IMR-90 (cell line): Measurements from ENCODE around the gene TMC3. TPM values are rescaled to one million over a fixed set of nuclear protein-coding genes. Genes with fewer than 3 reads are reported as not detected.

Source experiments
- ATAC-seq: fragments of 200-7000 bp; cut with Tn5 transposase; 2 replicates; pipeline ENCODE4 v1.9.1; 2020; ENCODE audit warnings: low read depth, mild to moderate bottlenecking, moderate library complexity
- BruUV-seq: library from RNA; stranded (reverse); fragments of 400-500 nt; replicated peaks from 2 replicates; lab custom pipeline; 2021; lab: Mats Ljungman, UMichigan
- CTCF ChIA-PET: fragments of 300-600 bp; formaldehyde crosslinking; extraction: SDS; loops from one replicate; lab custom pipeline; 2021; ENCODE audit warnings: antibody characterized with exemption; lab: Yijun Ruan, JAX
- POLR2A ChIA-PET: fragments of 300-600 bp; sonication (Branson Sonifier 250); formaldehyde crosslinking; loops from one replicate; lab custom pipeline; 2022; ENCODE audit warnings: antibody characterized with exemption; ENCODE audit not compliant: unreplicated experiment; lab: Charles Lee
- DNase-seq: peaks from one replicate; pipeline ENCODE4 v3.0.0; 2013
- H2AFZ ChIP-seq: replicated peaks from 2 replicates; pipeline ENCODE3; 2013; ENCODE audit warnings: low read length, mild to moderate bottlenecking; ENCODE audit not compliant: poor library complexity
- H2AK5ac ChIP-seq: 2 replicates; pipeline ENCODE4 v1.6.1; 2013; ENCODE audit warnings: low read depth, low read length, inconsistent platforms
- H2AK9ac ChIP-seq: replicated peaks from 2 replicates; pipeline ENCODE3; 2013; ENCODE audit warnings: mild to moderate bottlenecking, low read depth, low read length, moderate library complexity; ENCODE audit not compliant: poor library complexity
- H2BK120ac ChIP-seq: 2 replicates; pipeline ENCODE4 v1.6.1; 2013; ENCODE audit warnings: low read depth, low read length, inconsistent platforms
- H2BK15ac ChIP-seq: 3 replicates; pipeline ENCODE4 v1.6.1; 2013; ENCODE audit warnings: low read depth, low read length, inconsistent platforms
- H2BK20ac ChIP-seq: 2 replicates; pipeline ENCODE4 v1.6.1; 2013; ENCODE audit warnings: low read depth, mild to moderate bottlenecking, inconsistent platforms, low read length, moderate library complexity
- H2BK5ac ChIP-seq: 2 replicates; pipeline ENCODE4 v1.6.1; 2013; ENCODE audit warnings: mild to moderate bottlenecking, low read depth, low read length, inconsistent platforms; ENCODE audit not compliant: poor library complexity, severe bottlenecking
- H3K14ac ChIP-seq: replicated peaks from 2 replicates; pipeline ENCODE4 v1.6.1; 2013; ENCODE audit warnings: low read depth, low read length, inconsistent platforms
- H3K18ac ChIP-seq: 2 replicates; pipeline ENCODE4 v1.6.1; 2013; ENCODE audit warnings: low read depth, low read length, control low read depth
- H3K23ac ChIP-seq: 2 replicates; pipeline ENCODE4 v1.6.1; 2013; ENCODE audit warnings: low read depth, low read length, inconsistent platforms
- H3K27ac ChIP-seq: 2 replicates; pipeline ENCODE4 v1.5.1; 2013; ENCODE audit warnings: mild to moderate bottlenecking, control low read depth, low read length; ENCODE audit not compliant: insufficient read depth
- H3K27me3 ChIP-seq: 2 replicates; pipeline ENCODE4 v1.6.1; 2013; ENCODE audit warnings: low read length; ENCODE audit not compliant: control insufficient read depth, insufficient read depth
- H3K36me3 ChIP-seq: 2 replicates; pipeline ENCODE4 v1.6.1; 2013; ENCODE audit warnings: low read length, mixed read lengths; ENCODE audit not compliant: control insufficient read depth, insufficient read depth
- H3K4ac ChIP-seq: 2 replicates; pipeline ENCODE4 v1.6.1; 2013; ENCODE audit warnings: low read depth, low read length, inconsistent platforms
- H3K4me1 ChIP-seq: 2 replicates; pipeline ENCODE4 v1.6.1; 2013; ENCODE audit warnings: low read length, mixed read lengths; ENCODE audit not compliant: control insufficient read depth, insufficient read depth
- H3K4me2 ChIP-seq: 2 replicates; pipeline ENCODE4 v1.6.1; 2013; ENCODE audit warnings: low read depth, mild to moderate bottlenecking, control low read depth, low read length, moderate library complexity
- H3K4me3 ChIP-seq: 2 replicates; pipeline ENCODE4 v1.5.1; 2013; ENCODE audit warnings: low read depth, mild to moderate bottlenecking, control low read depth, low read length, moderate library complexity; ENCODE audit not compliant: insufficient read depth
- H3K56ac ChIP-seq: 2 replicates; pipeline ENCODE4 v1.6.1; 2013; ENCODE audit warnings: low read length, inconsistent platforms; ENCODE audit not compliant: insufficient read depth; ENCODE audit errors: extremely low read depth
- H3K79me1 ChIP-seq, 2 experiments: 2 replicates each; pipeline ENCODE4 v1.6.1; 2013; ENCODE audit warnings: low read length in 2 of 2, inconsistent platforms in 1 of 2, low read depth in 1 of 2
- H3K9ac ChIP-seq: 2 replicates; pipeline ENCODE4 v1.6.1; 2013; ENCODE audit warnings: low read depth, low read length, control low read depth
- H3K9me1 ChIP-seq: 2 replicates; pipeline ENCODE4 v1.6.1; 2013; ENCODE audit warnings: low read length, inconsistent platforms; ENCODE audit not compliant: insufficient read depth
- H3K9me3 ChIP-seq: 2 replicates; pipeline ENCODE4 v1.6.1; 2013; ENCODE audit warnings: low read length; ENCODE audit not compliant: control insufficient read depth, insufficient read depth
- H4K20me1 ChIP-seq: 2 replicates; pipeline ENCODE4 v1.6.1; 2013; ENCODE audit warnings: low read length, inconsistent platforms; ENCODE audit not compliant: insufficient read depth
- H4K5ac ChIP-seq: 2 replicates; pipeline ENCODE4 v1.6.1; 2013; ENCODE audit warnings: mild to moderate bottlenecking, low read depth, low read length, control low read depth
- H4K8ac ChIP-seq, 2 experiments: 2 replicates each; pipeline ENCODE4 v1.6.1; 2013; ENCODE audit warnings: low read depth in 2 of 2, low read length in 2 of 2, control low read depth in 1 of 2, inconsistent platforms in 1 of 2
- H4K91ac ChIP-seq: 2 replicates; pipeline ENCODE4 v1.6.1; 2013; ENCODE audit warnings: low read depth, low read length, inconsistent platforms; ENCODE audit not compliant: insufficient read depth
- BHLHE40 ChIP-seq: fragments of 150-350 bp; IDR thresholded peaks from 2 replicates; pipeline ENCODE4 v1.6.1; 2016; ENCODE audit warnings: mild to moderate bottlenecking, low read depth, low read length
- CHD1 ChIP-seq: IDR thresholded peaks from 2 replicates; pipeline ENCODE4 v1.6.1; 2012; ENCODE audit warnings: low read depth, low read length, improper control_type of control experiment
- WGBS, 2 experiments: methylation state at CpG; one replicate each; pipeline versions ENCODE4 v1.1.5 to v1.1.7; 2013; ENCODE audit warnings: missing lambda C conversion rate in 2 of 2; ENCODE audit not compliant: insufficient read length in 1 of 2; ENCODE audit errors: extremely low coverage in 2 of 2; 5-methylcytosine and 5-hydroxymethylcytosine counted together
- dilution Hi-C: fragments of 300-500 bp; cut with HindIII; formaldehyde crosslinking; loops from one replicate; pipeline ENCODE4 v1.14.3; 2018; ENCODE audit warnings: low sequenced_read_pairs; ENCODE audit not compliant: unreplicated experiment
- in situ Hi-C: fragments of 300-500 bp; cut with MboI; formaldehyde crosslinking; loops from 3 replicates; pipeline ENCODE4 v1.14.3; 2019; ENCODE audit warnings: low sequenced_read_pairs, inconsistent platforms, mixed read lengths
- intact Hi-C: fragments of 100-400 bp; cut with micrococcal nuclease; formaldehyde crosslinking; loops from 2 replicates; pipeline ENCODE4 v1.10.0; 2022
- polyA plus RNA-seq, 3 experiments: library from polyadenylated mRNA; depleted of rRNA; stranded (reverse); fragments of >200 nt; gene quantifications; 2 replicates each; pipeline ENCODE4 v1.2.3, GENCODE V29; 2012; ENCODE audit warnings: low replicate concordance in 1 of 3
- total RNA-seq: library from RNA; depleted of rRNA; stranded (reverse); fragments of >200 nt; gene quantifications from 2 replicates; pipeline ENCODE4 v1.2.3, GENCODE V29; 2012

The TMC3 gene
- total and polyA plus RNA-seq, 2 of the 4 experiments (the other 2 are of a cell fraction) = not detected

DNA sequence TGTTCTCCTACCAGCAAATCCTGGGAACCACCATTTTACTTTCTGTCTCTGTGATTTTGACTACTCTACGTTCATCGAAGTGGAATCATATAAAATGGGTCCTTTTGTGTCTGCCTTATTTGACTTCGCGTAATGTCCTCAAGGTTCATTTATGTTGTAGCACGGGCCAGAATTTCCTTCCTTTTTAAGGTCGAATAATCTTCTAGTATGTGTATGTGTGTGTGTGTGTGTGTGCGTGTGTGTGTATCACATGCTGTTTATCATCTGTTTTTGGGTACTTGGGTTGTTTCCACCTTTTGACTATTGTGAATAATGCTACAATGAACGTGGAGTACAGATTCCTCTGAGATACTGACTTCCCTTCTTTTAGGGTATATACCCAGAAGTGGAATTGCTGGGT lies 85.4 kb downstream of the TMC3 start:
- Histone ChIP-seq H3K9me3 (no peaks in the 10 kb centered on the region), H4K91ac (no peak overlapping the region), H3K4me2 (no peak overlapping the region), H3K27me3 (no peaks in the 10 kb centered on the region), H4K20me1 (no peaks in the 10 kb centered on the region), H2BK120ac (no peak overlapping the region), H3K27ac (no peak overlapping the region), H2BK15ac (no peak overlapping the region), H3K9ac (no peak overlapping the region), H3K36me3 (peaks cover 18% of the 10 kb centered on the region; the same call in 1 of the 2 replicates), H2AK5ac (no peak overlapping the region), H2BK5ac (no peak overlapping the region), H3K4me3 (no peak overlapping the region), H3K4me1 (no peaks in the 10 kb centered on the region), H3K9me1 (0 out of 2 replicates have a peak, but pooled peaks cover 6% of the 10 kb centered on the region), H3K18ac (no peak overlapping the region), H4K5ac (no peak overlapping the region), H3K56ac (no peak overlapping the region), H3K79me1 (no peaks in the 10 kb centered on the region), H3K14ac (no peak overlapping the region), H2BK20ac (no peak overlapping the region), H3K4ac (no peak overlapping the region), H4K8ac (no peak overlapping the region), H2AK9ac (no peak overlapping the region), H3K23ac (no peak overlapping the region), H2AFZ (no peak overlapping the region)
- ChIA-PET POLR2A (no interaction called here), CTCF (no interaction called here)
- intact Hi-C loops = no loop called here
- no CpG with 5 or more reads among the region's 8 CpGs for WGBS, 2 experiments
- no peak for DNase-seq
- in situ Hi-C loops = no loop called here
- ATAC-seq = no peak
- no TSS peak for BruUV-seq
- TF ChIP-seq CHD1 = no peak
- no peak for TF ChIP-seq BHLHE40
- dilution Hi-C loops = no loop called here
